GM18520 (cell line): ENCODE data around the gene ATOSA.

Experiments used
- ATAC-seq: cut with Tn5 transposase; IDR thresholded peaks from one replicate; pipeline ENCODE4 v1.9.1; 2021; ENCODE audit not compliant: unreplicated experiment

Gene ATOSA

DNA sequence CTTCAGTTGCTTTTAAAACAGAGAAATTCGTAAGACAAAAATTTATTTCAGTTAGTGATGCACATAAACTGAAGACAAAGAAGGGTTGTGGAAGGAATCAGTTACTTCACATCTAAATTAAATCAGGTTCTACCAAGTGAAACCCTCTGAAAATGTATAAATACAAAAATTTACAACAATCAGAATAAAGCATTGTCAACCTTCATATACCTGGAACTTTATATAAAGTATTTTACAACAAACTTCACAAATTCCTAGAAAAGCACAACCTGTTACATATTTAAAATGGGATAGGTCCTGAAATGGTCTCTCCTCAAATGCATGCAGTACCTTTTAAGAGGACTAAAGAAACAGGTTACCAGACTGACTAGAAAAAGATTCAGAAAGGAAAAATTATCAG, 26.9 kb downstream of the ATOSA start:
- no peak for ATAC-seq

DNA sequence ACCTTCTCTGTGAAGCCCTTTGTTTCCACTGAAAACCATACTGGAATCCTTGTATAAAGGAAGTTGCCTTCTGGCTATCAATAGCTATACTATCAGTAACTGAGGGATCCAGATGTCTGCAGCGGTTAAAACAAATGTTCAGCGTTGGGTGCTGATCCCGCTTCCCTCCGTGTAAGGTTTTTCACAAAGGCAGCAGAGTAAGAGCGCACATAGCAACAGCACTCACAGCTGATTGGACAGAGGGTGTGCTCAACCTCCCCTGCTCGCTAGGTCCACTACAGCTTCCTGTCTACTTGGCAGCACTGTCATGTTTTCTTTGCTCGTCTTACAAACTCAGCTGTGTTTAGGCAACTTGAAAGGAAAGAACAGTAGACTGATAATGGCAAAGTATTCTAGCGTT, 27.3 kb downstream of the ATOSA start:
- peak; percentile 85 for ATAC-seq

DNA sequence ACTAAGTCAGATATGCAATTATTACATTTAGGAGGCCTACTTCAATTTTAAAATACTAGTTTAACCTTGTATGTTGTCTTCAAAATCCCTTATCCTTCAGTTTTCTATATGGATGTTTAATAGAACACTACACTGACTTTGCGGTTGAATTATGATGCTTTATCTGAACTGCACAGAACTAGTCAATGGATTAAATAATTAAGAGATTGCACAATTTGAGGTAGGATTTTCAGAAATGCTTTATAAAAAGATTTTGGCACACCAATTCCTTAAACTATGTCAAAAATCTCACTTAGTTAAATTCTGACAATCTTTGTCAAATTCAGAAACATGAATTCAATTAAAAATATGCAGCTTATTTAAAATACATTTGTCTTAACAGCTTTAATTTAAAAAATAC, 28.1 kb downstream of the ATOSA start:
- no peak for ATAC-seq

DNA sequence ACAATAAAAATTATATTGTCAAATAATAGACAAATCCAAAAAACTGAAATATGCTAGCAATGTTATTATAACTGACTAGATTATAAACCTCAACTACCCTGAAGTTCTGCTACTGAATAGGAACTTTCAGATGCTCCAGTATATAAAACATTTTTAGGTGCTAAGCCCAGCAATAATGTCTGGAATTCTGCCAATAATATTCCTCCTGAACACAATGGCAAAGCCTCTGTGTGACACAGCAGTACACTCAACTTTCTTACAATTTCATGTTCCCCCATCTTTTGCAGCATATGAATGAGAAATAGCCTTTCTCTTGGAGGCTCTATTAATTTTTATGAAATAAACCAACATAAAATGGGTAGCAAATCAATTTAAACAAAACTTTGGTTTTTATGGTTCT, 29.5 kb downstream of the ATOSA start:
- ATAC-seq, result no peak

DNA sequence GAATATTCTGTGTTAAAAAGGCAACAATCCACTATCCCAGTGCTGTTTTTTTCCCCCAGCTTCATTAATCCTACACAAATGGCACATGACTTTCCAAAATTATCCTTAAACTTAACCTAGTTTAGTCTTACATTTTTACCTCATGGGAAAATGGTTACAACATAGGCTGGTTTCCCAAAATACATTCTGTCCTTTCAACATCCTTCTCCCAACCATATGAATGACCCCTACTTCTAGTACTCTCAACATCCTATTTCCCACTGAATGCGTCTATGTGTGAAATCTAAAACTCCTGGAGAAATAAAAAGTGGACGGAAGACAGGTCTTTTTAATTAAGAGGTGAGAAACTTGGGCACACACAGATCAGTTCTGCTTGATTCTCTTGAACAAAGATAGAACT, 33.3 kb downstream of the ATOSA start:
- ATAC-seq, result no peak

DNA sequence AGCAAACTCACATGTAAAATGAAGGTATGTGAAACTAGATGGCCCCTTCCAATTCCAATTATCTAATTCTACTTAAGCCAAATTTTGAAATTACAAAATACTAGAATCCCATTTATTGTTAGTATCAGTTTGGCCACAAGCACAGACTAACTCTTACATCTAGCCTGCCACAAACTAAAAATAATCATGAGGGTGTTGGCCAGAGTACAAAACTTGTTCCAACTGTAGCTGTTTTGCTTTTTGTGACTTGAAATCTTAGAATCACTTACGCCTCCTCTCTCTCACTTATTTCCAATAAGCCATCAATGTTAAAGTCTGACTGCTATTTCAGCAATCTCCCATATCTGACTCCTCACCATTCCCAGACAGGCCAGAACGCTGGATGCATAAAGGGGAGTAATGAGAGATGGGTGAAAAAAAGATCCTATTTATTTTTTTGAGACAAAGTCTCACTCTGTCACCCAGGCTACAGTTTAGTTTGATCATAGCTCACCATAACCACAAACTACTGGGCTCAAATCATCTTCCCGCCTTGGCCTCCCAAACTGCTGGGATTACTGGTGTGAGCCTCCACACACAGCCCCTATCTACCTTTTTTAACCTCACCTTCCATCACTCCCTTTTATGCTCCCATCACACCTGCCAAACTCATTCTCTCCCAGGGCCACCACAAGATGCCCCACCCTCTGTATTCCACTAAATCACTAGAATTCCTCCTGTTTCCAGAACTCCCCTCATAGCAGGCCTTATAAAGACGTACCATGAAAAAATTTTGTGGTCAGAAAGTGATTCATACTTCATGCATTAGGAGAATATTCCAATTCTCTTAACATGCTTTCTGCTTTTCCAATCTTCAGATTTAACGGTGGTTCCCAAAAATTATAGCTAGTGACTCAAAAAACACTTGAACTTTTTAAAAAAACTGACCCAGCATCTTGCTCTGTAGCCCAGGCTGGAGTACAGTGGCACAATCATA, 36.5 kb downstream of the ATOSA start:
- no peak for ATAC-seq

DNA sequence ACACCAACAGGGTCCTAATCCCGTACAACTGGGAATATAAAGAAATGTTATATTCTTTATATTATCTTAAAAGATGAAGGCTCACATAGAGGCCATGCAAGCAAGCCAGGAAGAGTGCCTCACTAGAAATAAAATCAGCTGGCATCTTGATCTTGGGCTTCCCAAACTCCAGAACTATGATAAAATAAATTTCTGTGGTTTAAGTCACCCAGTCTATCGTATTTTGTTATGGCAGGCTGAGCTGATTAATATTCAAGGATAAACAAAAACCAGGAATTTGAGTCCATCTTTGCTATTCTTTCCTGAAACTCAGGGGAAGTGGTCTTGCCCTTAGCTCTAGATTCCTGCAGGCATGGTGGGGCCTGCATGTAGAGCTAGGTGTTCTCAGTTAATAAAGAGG, 42.7 kb downstream of the ATOSA start:
- no peak for ATAC-seq

DNA sequence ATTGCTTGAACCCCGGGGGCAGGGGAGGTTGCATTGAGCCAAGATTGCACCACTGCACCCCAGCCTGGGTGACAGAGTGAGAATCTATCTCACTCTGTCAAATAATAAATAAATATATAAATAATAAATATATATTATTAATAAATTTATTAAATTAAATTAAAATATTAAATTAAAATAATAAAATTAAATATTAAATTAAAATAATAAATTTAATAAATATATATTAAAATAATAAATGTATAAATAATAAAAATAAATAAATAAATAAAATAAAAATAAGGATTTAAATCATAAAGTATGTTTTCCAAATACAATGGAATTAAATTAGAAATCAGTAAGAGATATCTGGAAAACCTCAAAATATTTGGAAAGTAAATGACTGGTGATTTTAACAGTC, 43.3 kb downstream of the ATOSA start:
- no peak for ATAC-seq
